ENCODE measurements around the gene LPCAT1. TPM values are rescaled to one million over a fixed set of nuclear protein-coding genes. Genes with fewer than 3 reads are reported as not detected.

The LPCAT1 gene
- total RNA-seq, 1 donor from 2014 or later: 86.2 TPM

- H3K4me3 ChIP-seq: peak overlapping the region; percentile 82 to 88
- peaks cover 4 to 12% of the 10 kb centered on the region in 2 donors for H3K36me3 ChIP-seq
- peaks cover 0 to 16% of the 10 kb centered on the region in 2 donors for H3K4me1 ChIP-seq
- H3K9me3 ChIP-seq: no peaks in the 10 kb centered on the region
- intact Hi-C loops (cut with DNase I): loop anchor here (2.0 to 5.0 kb wide), 4 partner anchors 20 to 176 kb away; partner anchors contain the start of gene CLPTM1L
- no peak for TF ChIP-seq CTCF (IDR thresholded peaks at IDR 0.05)
- no peaks in the 10 kb centered on the region for H3K27me3 ChIP-seq
- peak overlapping the region in 1 of 2 donors; percentile 91 for H3K27ac ChIP-seq
- peak; percentile 7 to 60 for DNase-seq (ENCODE audit: low spot score in 2 of 2)
Measured at GRCh38 chr5:1522601-1523479, 920 bp downstream of the LPCAT1 start.

- Histone ChIP-seq H3K9me3 (no peaks in the 10 kb centered on the region), H3K4me1 (peaks cover 0 to 20% of the 10 kb centered on the region in 2 donors), H3K27ac (no peak overlapping the region), H3K27me3 (no peaks in the 10 kb centered on the region), H3K36me3 (peaks cover 4 to 12% of the 10 kb centered on the region in 2 donors), H3K4me3 (peak overlapping the region; percentile 82 to 88)
- no peak for TF ChIP-seq CTCF (IDR thresholded peaks at IDR 0.05)
- intact Hi-C loops (cut with DNase I): loop anchor here (2.0 to 5.0 kb wide), 4 partner anchors 21 to 175 kb away; partner anchors contain the start of gene CLPTM1L
- peak in 1 of 2 donors; percentile 67 for DNase-seq (ENCODE audit: low spot score in 2 of 2)
Measured at GRCh38 chr5:1521671-1522600, 1.8 kb downstream of the LPCAT1 start.

- DNase-seq (ENCODE audit: low spot score in 2 of 2): peak in 1 of 2 donors; percentile 52
Measured at GRCh38 chr5:1520791-1521453, 2.8 kb downstream of the LPCAT1 start.

GRCh38 chr5:1519631-1520210, 4.0 kb downstream of the LPCAT1 start:
- no peak overlapping the region for H3K27ac ChIP-seq
- H3K4me1 ChIP-seq: peaks cover 0 to 20% of the 10 kb centered on the region in 2 donors
- H3K4me3 ChIP-seq: no peak overlapping the region
- H3K36me3 ChIP-seq: peaks cover 10 to 12% of the 10 kb centered on the region in 2 donors
- no peak for TF ChIP-seq CTCF (IDR thresholded peaks at IDR 0.05)
- intact Hi-C loops (cut with DNase I): loop anchor here (5.0 kb wide), 2 partner anchors 113 to 172 kb away; partner anchors contain the start of gene CLPTM1L
- H3K9me3 ChIP-seq: no peaks in the 10 kb centered on the region
- peak; percentile 7 to 46 for DNase-seq (ENCODE audit: low spot score in 2 of 2)
- no peaks in the 10 kb centered on the region for H3K27me3 ChIP-seq

More at GRCh38 chr5:1520791-1521453, 2.8 kb downstream of the LPCAT1 start:
- H3K27ac ChIP-seq: no peak overlapping the region
- peaks cover 9 to 12% of the 10 kb centered on the region in 2 donors for H3K36me3 ChIP-seq
- intact Hi-C loops (cut with DNase I): loop anchor here (5.0 kb wide), 2 partner anchors 111 to 174 kb away; partner anchors contain the start of gene CLPTM1L
- H3K4me3 ChIP-seq: no peak overlapping the region
- H3K9me3 ChIP-seq: no peaks in the 10 kb centered on the region
- no peak for TF ChIP-seq CTCF (IDR thresholded peaks at IDR 0.05)
- H3K27me3 ChIP-seq: no peaks in the 10 kb centered on the region
- peaks cover 0 to 20% of the 10 kb centered on the region in 2 donors for H3K4me1 ChIP-seq
